Stimulated activated CD4-positive, alpha-beta T cell treated with anti-CD3 and anti-CD28 coated beads, TNF-alpha, amount 100 ng/mL, for 24 hours (primary cell): Measurements from ENCODE around the gene PHACTR1.

Experiments
- DNase-seq, 3 experiments: peaks; one replicate each; pipeline ENCODE4 v3.0.0-alpha.2; 2020; ENCODE audit warnings: low read depth in 3 of 3

Gene PHACTR1

DNA sequence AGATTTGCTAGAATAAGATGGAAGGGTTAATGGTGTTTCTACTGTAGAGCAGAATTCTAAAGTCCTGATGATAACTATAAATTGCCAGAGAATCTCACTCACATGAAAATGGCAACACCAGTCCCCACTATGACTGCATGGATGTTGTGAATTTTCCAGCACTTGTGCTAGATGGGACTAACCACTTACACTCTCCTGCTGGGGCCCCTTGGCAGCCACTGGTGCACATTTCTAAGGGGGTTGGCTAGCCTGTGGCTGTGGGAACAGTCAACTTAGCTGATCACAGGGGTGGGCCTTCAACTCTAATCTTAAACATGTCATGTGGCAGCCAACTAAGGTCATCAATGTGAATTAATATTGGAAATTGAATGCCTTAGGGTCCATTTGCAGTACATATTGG is 271.2 kb downstream of the PHACTR1 start:
- no peak for DNase-seq

GRCh38 chr6:12990162-12990561 is 273.6 kb downstream of the PHACTR1 start:
- DNase-seq = no peak

DNA sequence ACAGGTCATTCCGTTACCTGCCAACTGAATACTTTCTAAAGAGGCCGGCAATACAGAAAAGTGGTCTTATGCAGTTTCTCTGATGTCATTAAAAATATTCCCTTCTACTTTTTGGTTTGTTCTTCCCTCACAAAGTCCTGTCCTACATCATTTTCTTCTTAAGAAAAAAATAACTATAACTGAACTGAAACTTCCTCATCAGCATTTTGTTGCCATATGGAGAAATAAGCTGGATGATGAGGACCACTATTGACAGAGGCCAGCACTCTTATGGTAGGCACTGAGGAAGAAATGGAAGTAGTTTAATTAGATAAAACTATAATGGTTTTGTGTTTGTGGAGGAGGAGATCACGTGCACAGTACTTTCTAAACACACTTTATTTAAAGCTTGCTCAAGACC is 274.9 kb downstream of the PHACTR1 start:
- DNase-seq = no peak

GRCh38 chr6:12992770-12993169 is 276.2 kb downstream of the PHACTR1 start:
- no peak for DNase-seq

DNA sequence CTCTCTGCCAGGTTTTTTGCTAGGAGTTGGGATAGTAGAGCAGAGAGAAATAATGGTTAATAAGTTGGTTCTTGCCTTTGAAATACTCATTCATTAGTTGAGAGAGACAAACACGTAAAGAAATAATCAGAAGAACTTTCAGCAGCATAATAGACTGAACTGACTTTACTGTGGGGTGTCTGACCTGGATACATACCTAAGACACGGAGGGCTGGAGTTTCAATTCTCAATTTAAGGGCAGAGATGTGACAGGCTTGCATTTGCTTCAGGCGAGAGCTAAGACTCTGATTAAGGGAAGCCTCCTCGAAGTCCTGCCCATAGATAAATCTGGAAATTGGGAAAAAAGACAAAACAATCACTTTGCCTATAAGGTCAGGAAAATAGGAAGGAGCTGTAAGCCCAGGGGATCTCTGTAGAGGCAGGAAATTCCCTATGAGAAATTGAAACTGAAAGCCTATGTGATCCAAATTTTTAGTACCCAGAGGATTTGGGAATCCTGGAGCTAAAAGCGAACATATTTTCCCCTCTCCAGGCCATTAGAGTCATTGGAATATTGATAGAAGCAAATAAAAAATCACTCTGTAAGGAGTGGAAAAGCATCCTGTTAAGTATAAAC is 276.8 kb downstream of the PHACTR1 start:
- no peak for DNase-seq

GRCh38 chr6:12995419-12995818 is 278.9 kb downstream of the PHACTR1 start:
- DNase-seq = no peak

- no peak for DNase-seq
Observed at GRCh38 chr6:13000537-13000936, 284.0 kb downstream of the PHACTR1 start.

DNA sequence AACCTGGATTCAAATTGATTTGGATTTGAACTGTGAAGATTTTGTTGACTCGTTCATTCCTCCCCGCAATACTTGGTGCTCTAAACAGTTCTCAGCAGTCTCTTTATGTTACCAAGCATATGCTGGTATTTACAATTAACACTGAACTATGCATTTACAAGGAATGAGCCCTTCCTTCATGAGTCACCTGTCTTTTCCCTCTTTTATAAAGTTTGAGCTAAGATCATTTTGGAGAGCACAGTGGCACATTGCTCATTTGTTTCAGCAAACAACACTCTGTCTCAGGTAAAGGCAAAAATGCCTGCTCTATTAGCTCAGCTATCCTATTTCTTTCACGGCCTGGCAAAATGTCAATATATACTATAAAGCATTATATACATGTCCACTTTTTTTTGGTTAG is 285.4 kb downstream of the PHACTR1 start:
- no peak for DNase-seq

GRCh38 chr6:13004601-13005000 is 288.0 kb downstream of the PHACTR1 start:
- no peak for DNase-seq

- DNase-seq = no peak
Observed at GRCh38 chr6:13005994-13006393, 289.4 kb downstream of the PHACTR1 start.

DNA sequence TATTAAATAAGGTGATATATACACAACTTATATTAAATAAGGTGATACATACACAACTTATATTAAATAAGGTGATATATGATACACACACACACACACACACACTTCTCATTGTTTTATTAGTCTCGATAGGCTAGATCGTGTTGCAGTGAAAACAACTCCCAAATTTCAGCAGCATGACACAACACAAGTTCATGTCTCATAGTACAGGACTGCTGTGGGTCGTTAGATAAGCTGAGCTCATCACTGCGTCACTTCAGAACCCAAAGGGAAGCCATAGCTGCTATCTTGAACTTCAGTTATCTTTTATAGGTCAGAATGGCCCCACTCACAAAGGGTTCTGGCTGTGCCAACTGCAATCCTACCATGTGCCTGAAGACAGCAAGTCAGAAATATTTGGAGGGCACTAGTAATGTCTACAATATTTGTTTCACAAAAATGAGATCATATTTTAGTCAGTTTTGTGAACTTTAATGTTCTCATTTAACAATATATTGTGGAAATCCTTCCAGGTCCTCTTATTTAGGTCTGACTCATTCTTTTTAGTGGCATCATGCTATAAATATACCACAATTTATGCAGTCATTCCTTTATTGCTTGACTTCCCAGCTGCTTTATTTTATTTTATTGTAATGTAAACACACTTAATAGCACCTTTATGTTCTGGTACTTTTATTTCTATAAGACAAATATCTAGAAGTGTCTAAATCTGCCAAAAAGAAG is 290.2 kb downstream of the PHACTR1 start:
- DNase-seq = no peak

- no peak for DNase-seq
Observed at GRCh38 chr6:13007744-13008143, 291.2 kb downstream of the PHACTR1 start.

- no peak for DNase-seq
Observed at GRCh38 chr6:13009031-13009430, 292.5 kb downstream of the PHACTR1 start.

DNA sequence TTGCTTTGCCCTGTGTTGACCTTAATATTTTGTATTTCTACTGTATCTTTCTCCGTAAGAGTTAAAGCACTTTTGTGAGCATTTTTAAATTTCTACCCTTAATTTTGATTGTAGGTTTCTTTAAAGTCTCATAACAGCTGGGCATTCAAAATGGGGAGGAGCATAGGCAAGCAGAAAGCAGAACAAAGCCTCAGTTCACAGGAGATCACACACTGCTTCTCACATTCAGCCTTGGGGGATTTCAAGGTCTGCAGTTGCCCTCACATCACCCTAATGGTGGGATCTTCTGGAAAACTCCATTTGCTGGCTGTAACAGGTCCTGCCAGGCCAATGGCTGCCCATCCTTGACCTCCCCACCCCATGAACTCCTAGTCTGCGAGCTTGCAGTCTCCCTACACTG is 292.9 kb downstream of the PHACTR1 start:
- no peak for DNase-seq

- DNase-seq = no peak
Observed at GRCh38 chr6:13011612-13012146, 295.1 kb downstream of the PHACTR1 start.

GRCh38 chr6:13012296-13012695 is 295.7 kb downstream of the PHACTR1 start:
- DNase-seq = no peak

- DNase-seq = no peak
Observed at GRCh38 chr6:13012977-13013680, 296.6 kb downstream of the PHACTR1 start.

DNA sequence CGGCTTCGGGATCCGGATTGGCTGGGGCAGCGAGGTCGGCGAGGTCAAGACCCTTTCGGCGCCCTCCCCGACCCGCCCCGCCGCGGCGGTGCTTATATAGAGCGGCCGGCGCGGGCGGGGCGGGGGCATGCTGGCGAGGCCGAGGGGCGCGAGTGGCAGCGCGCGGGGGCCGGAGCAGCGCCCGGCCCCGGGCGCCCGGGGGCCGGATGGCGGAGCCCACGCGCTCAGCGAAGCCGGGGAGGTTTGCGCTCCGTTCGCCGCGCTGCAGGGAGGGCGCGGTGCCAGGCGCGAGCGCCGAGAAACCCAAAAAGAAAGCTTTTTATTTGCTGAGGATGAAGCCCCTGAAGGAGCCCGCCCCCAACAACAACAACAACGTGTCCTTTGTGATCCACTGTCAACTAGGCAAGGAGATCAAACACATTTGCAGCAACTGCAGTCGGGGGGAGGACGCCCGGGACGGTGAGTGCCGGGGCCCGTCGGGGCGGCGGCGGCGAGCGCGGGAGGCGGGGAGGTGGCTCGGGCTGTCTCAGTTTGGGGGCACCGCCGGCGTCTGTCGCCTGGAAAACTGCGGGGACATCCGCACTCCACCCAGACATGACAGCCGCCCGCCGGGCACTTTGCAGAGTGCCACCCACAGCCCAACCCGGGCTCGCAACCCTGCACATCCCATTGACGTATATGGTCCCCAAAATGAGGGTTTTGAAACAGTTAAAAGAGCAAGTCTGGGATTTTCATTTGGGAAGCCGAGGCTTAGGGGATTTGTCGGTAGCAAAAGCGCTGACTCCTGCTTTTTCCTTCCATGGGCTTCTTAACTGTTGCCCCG is 297.3 kb downstream of the PHACTR1 start:
- DNase-seq = no peak

DNA sequence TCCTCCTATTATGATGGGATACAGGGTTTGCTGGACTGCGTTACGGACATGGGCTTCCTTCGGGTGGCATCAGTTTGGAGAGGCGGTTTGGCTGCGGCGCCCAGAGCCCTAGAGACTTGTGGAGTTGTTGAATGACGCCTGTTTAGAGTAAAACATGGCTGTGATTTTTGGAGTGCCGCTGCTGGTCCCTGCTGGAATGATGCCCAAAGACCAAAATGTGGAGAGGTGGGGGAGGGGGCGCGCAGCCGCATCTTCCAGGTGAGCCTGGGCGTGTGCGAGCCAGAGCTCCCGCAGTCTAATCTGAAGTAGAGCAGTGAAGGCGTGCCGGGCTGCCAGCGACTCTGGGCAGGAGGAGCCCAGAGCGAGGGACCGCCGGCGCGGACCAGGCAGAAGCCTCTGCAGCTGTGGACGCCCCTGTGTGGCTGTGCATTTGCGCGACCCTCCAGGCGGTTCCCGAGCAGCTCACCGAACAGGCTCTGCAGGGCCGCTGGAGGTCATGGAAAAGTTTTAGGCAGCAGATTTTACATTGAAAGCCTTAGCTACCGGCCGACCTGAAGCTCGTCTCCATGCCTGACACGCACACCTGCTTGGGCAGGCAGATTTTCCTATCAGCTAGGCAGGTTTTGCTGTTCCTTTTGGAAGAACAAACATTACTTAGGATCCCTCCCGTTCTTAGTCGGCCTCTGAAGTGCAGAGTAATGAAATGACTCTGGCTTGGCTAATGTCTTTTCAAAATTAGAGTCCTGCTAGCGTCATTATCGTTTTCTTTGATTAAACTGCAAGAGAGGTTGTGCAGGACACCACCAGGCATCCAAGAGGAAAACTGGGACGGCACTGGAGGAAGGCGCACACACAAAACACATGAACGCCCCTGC is 298.2 kb downstream of the PHACTR1 start:
- DNase-seq = no peak

DNA sequence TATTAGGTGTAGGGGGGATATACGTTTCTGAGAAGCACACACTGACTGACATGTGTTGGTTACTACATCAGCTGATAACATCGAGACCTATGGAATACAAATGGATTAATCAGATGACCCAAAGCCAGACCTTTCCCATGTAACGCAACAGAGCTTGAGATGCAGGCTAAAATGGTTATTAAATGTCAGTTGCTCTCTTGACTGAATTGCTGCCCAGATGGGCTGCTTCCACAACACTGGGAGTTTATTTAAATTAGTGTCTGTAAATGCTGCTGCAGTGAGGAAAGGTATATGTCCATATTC is 298.8 kb downstream of the PHACTR1 start:
- no peak for DNase-seq

GRCh38 chr6:13024616-13025015 is 308.0 kb downstream of the PHACTR1 start:
- DNase-seq = no peak
